ENCODE measurements around the gene PIGC.

PIGC gene

GRCh38 chr1:172397221-172397620 lies 46.6 kb downstream of the PIGC start:
- DNase-seq = no peak

GRCh38 chr1:172395576-172395975 lies 48.3 kb downstream of the PIGC start:
- no peak for DNase-seq

GRCh38 chr1:172394811-172395210 lies 49.1 kb downstream of the PIGC start:
- DNase-seq = no peak

- peak; percentile 70 to 72 for DNase-seq
These were observed 49.6 kb downstream of the PIGC start for GRCh38 chr1:172394141-172394751.

- no peak for DNase-seq
These were observed 50.5 kb downstream of the PIGC start for GRCh38 chr1:172393354-172393753.

GRCh38 chr1:172391976-172392375 lies 51.9 kb downstream of the PIGC start:
- DNase-seq = no peak
